PC-3 (cell line): Measurements from ENCODE around the gene PCDH15. TPM values are rescaled to one million over a fixed set of nuclear protein-coding genes. Genes with fewer than 3 reads are reported as not detected.

Source experiments
- ATAC-seq: fragments of 200-7000 bp; cut with Tn5 transposase; 2 replicates; pipeline ENCODE4 v1.9.1; 2020; ENCODE audit warnings: mild to moderate bottlenecking, moderate library complexity
- BruUV-seq: library from RNA; stranded (reverse); fragments of 400-500 nt; replicated peaks from 2 replicates; lab custom pipeline; 2021; lab: Mats Ljungman, UMichigan
- CTCF ChIA-PET: fragments of 300-600 bp; sonication (Branson Sonifier 250); formaldehyde crosslinking; loops from one replicate; lab custom pipeline; 2022; ENCODE audit warnings: antibody characterized with exemption; lab: Charles Lee
- POLR2A ChIA-PET: fragments of 300-600 bp; sonication (Branson Sonifier 250); formaldehyde crosslinking; loops from one replicate; lab custom pipeline; 2022; ENCODE audit warnings: antibody characterized with exemption; ENCODE audit not compliant: unreplicated experiment; lab: Charles Lee
- DNase-seq: peaks from one replicate; pipeline ENCODE4 v3.0.0-alpha.2; 2015
- H2AFZ ChIP-seq: fragments of 300-600 bp; sonication (generic); 2 replicates; pipeline ENCODE4 v1.6.0; 2016; ENCODE audit warnings: antibody characterized with exemption, low read length
- H3F3A ChIP-seq: fragments of 300-600 bp; sonication (generic); one replicate; pipeline ENCODE4 v1.6.0; 2017; ENCODE audit warnings: antibody characterized with exemption, low read length, control low read depth, mild to moderate bottlenecking; ENCODE audit not compliant: unreplicated experiment
- H3K27ac ChIP-seq: fragments of 300-600 bp; sonication (generic); 2 replicates; pipeline ENCODE4 v1.5.1; 2016; ENCODE audit warnings: mild to moderate bottlenecking, low read length
- H3K27me3 ChIP-seq: fragments of 300-600 bp; sonication (generic); 2 replicates; pipeline ENCODE4 v1.6.1; 2016; ENCODE audit warnings: low read length, mixed read lengths
- H3K36me3 ChIP-seq: fragments of 300-600 bp; sonication (generic); 2 replicates; pipeline ENCODE4 v1.6.1; 2016; ENCODE audit warnings: low read depth, mixed run types, low read length, mixed read lengths
- H3K4me1 ChIP-seq: fragments of 300-600 bp; sonication (generic); 2 replicates; pipeline ENCODE4 v1.5.1; 2016; ENCODE audit warnings: low read length; ENCODE audit not compliant: insufficient read depth
- H3K4me2 ChIP-seq: fragments of 300-600 bp; sonication (generic); 2 replicates; pipeline ENCODE4 v1.6.0; 2016; ENCODE audit warnings: low read length
- H3K4me3 ChIP-seq: fragments of 300-600 bp; sonication (generic); 2 replicates; pipeline ENCODE4 v1.5.1; 2016; ENCODE audit warnings: mild to moderate bottlenecking, low read length, mixed read lengths
- H3K79me2 ChIP-seq: fragments of 300-600 bp; sonication (generic); 2 replicates; pipeline ENCODE4 v1.6.1; 2017; ENCODE audit warnings: low read length, mixed read lengths
- H3K9ac ChIP-seq: fragments of 300-600 bp; sonication (generic); 2 replicates; pipeline ENCODE4 v1.6.0; 2016; ENCODE audit warnings: mild to moderate bottlenecking, low read length
- H3K9me2 ChIP-seq: fragments of 300-600 bp; sonication (generic); replicated peaks from 2 replicates; pipeline ENCODE4 v1.6.1; 2016; ENCODE audit warnings: mixed run types, low read length, mixed read lengths
- H3K9me3 ChIP-seq: fragments of 300-600 bp; sonication (generic); 2 replicates; pipeline ENCODE4 v1.6.1; 2016; ENCODE audit warnings: low read length, mixed read lengths
- H4K20me1 ChIP-seq: fragments of 300-600 bp; sonication (generic); 2 replicates; pipeline ENCODE4 v1.6.1; 2016; ENCODE audit warnings: low read length, mixed read lengths
- CTCF ChIP-seq: fragments of 300-600 bp; sonication (generic); conservative IDR thresholded peaks from 2 replicates; pipeline ENCODE4 v1.5.1; 2017; ENCODE audit warnings: antibody characterized with exemption, low read depth, mild to moderate bottlenecking, low read length
- EZH2 ChIP-seq: fragments of 300-600 bp; sonication (generic); IDR thresholded peaks from one replicate; pipeline ENCODE4 v1.6.1; 2017; ENCODE audit warnings: antibody characterized with exemption, mild to moderate bottlenecking, low read length; ENCODE audit not compliant: unreplicated experiment
- EZH2phosphoT487 ChIP-seq: fragments of 300-600 bp; sonication (generic); IDR thresholded peaks from 2 replicates; pipeline ENCODE4 v1.6.1; 2018; ENCODE audit warnings: mild to moderate bottlenecking, antibody characterized with exemption, low read length, borderline replicate concordance
- intact Hi-C: fragments of 100-400 bp; cut with micrococcal nuclease; formaldehyde crosslinking; loops from 2 replicates; pipeline ENCODE4 v1.9.0; 2023
- total RNA-seq: library from RNA; depleted of rRNA; stranded (reverse); fragments of >200 nt; gene quantifications from 2 replicates; pipeline ENCODE4 v1.2.3, GENCODE V29; 2014

The PCDH15 gene
- total RNA-seq, 1 experiment from 2014 or later, result not detected

GRCh38 chr10:54342058-54342457, 459.0 kb downstream of the PCDH15 start:
- DNase-seq (no peak), ATAC-seq (no peak)
- intact Hi-C loops, result no loop called here
- Histone ChIP-seq H3K36me3 (no peaks in the 10 kb centered on the region; the same call in 1 of the 2 replicates), H3K4me1 (no peaks in the 10 kb centered on the region), H4K20me1 (no peaks in the 10 kb centered on the region), H3K9me3 (peaks cover 27% of the 10 kb centered on the region), H3K4me3 (no peak overlapping the region), H3F3A (no peaks in the 10 kb centered on the region), H3K79me2 (no peaks in the 10 kb centered on the region), H3K27me3 (no peaks in the 10 kb centered on the region), H2AFZ (no peak overlapping the region), H3K4me2 (no peak overlapping the region), H3K27ac (no peak overlapping the region), H3K9me2 (no peaks in the 10 kb centered on the region), H3K9ac (no peak overlapping the region)
- ChIA-PET CTCF (no interaction called here), POLR2A (no interaction called here)
- BruUV-seq, result no TSS peak
- no peak for TF ChIP-seq EZH2phosphoT487
- no peak for TF ChIP-seq CTCF
- no peak for TF ChIP-seq EZH2

- CTCF ChIA-PET, result no interaction called here
- BruUV-seq, result no TSS peak
- POLR2A ChIA-PET, result no interaction called here
- Histone ChIP-seq H4K20me1 (no peaks in the 10 kb centered on the region), H3K4me1 (no peaks in the 10 kb centered on the region), H3F3A (no peaks in the 10 kb centered on the region), H2AFZ (no peak overlapping the region), H3K4me3 (no peak overlapping the region), H3K79me2 (no peaks in the 10 kb centered on the region), H3K9me2 (no peaks in the 10 kb centered on the region), H3K9me3 (peaks cover 11% of the 10 kb centered on the region), H3K27me3 (no peaks in the 10 kb centered on the region), H3K27ac (no peak overlapping the region), H3K36me3 (no peaks in the 10 kb centered on the region), H3K4me2 (no peak overlapping the region), H3K9ac (no peak overlapping the region)
- ATAC-seq, result no peak
- DNase-seq, result no peak
- TF ChIP-seq EZH2 (no peak), EZH2phosphoT487 (no peak), CTCF (no peak)
- intact Hi-C loops, result no loop called here
These were observed 465.7 kb downstream of the PCDH15 start for GRCh38 chr10:54335296-54335695.

- Histone ChIP-seq H3K36me3 (no peaks in the 10 kb centered on the region), H3F3A (no peaks in the 10 kb centered on the region), H3K9me3 (peaks cover 4% of the 10 kb centered on the region; the same call in 1 of the 2 replicates), H3K4me2 (no peak overlapping the region), H3K4me1 (no peaks in the 10 kb centered on the region), H3K4me3 (no peak overlapping the region), H4K20me1 (no peaks in the 10 kb centered on the region), H3K27me3 (no peaks in the 10 kb centered on the region), H3K9ac (no peak overlapping the region), H2AFZ (no peak overlapping the region), H3K27ac (no peak overlapping the region), H3K9me2 (no peaks in the 10 kb centered on the region), H3K79me2 (no peaks in the 10 kb centered on the region)
- ATAC-seq, result no peak
- TF ChIP-seq CTCF (no peak), EZH2phosphoT487 (no peak), EZH2 (no peak)
- no TSS peak for BruUV-seq
- intact Hi-C loops, result no loop called here
- ChIA-PET POLR2A (no interaction called here), CTCF (no interaction called here)
- DNase-seq, result no peak
These were observed 481.7 kb downstream of the PCDH15 start for GRCh38 chr10:54319341-54319740.
